ENCODE data around the gene PIP5K1B.

DNA sequence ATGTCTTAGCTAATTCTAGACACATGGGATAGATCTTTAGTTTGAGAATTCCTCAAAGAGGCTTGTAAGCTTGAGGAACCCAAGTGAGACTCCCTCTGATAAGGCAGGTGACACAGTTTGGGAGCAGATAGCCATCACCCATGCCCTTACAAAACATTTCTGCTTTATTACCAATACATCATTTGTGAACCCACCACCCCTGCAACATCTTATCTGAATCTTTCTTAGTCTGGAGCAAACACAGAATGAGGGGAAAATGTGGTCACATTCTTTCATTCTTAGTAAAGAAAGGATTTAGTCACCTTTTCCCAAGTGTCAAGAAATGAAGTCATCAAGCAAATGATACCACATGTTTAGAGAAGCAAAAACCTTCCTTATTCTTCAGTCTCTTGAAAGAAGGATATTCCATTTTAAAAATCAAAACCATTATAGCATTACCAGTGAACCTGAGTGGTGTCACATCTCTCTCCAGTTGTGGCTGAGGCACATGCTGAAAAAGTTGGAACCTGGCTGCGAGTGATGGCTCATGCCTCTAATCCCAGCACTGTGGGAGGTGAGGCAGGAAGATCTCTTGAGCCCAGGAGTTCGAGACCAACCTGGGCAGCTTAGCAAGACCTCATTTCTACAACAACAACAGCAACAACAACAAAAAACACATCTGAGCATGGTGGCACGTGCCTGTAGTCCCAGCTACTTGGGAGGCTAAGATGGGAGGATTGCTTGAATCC lies 243.0 kb downstream of the PIP5K1B start:
- TF ChIP-seq, protein P1, sequence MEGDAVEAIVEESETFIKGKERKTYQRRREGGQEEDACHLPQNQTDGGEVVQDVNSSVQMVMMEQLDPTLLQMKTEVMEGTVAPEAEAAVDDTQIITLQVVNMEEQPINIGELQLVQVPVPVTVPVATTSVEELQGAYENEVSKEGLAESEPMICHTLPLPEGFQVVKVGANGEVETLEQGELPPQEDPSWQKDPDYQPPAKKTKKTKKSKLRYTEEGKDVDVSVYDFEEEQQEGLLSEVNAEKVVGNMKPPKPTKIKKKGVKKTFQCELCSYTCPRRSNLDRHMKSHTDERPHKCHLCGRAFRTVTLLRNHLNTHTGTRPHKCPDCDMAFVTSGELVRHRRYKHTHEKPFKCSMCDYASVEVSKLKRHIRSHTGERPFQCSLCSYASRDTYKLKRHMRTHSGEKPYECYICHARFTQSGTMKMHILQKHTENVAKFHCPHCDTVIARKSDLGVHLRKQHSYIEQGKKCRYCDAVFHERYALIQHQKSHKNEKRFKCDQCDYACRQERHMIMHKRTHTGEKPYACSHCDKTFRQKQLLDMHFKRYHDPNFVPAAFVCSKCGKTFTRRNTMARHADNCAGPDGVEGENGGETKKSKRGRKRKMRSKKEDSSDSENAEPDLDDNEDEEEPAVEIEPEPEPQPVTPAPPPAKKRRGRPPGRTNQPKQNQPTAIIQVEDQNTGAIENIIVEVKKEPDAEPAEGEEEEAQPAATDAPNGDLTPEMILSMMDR (IDR thresholded peaks at IDR 0.05; ENCODE audit: poor library complexity), result no peak
- no peak for TF ChIP-seq EZH2 (IDR thresholded peaks at IDR 0.05; ENCODE audit: borderline replicate concordance)

Data from hepatocyte (in vitro differentiated cells).